GM12872 (cell line): ENCODE data around the gene TCIRG1.

Source experiments
- CTCF ChIP-seq: IDR thresholded peaks from 3 replicates; pipeline ENCODE4 v1.5.1; 2011; ENCODE audit warnings: low read depth, mild to moderate bottlenecking, low read length, moderate library complexity; ENCODE audit not compliant: insufficient read depth

Gene TCIRG1, protein sequence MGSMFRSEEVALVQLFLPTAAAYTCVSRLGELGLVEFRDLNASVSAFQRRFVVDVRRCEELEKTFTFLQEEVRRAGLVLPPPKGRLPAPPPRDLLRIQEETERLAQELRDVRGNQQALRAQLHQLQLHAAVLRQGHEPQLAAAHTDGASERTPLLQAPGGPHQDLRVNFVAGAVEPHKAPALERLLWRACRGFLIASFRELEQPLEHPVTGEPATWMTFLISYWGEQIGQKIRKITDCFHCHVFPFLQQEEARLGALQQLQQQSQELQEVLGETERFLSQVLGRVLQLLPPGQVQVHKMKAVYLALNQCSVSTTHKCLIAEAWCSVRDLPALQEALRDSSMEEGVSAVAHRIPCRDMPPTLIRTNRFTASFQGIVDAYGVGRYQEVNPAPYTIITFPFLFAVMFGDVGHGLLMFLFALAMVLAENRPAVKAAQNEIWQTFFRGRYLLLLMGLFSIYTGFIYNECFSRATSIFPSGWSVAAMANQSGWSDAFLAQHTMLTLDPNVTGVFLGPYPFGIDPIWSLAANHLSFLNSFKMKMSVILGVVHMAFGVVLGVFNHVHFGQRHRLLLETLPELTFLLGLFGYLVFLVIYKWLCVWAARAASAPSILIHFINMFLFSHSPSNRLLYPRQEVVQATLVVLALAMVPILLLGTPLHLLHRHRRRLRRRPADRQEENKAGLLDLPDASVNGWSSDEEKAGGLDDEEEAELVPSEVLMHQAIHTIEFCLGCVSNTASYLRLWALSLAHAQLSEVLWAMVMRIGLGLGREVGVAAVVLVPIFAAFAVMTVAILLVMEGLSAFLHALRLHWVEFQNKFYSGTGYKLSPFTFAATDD

GRCh38 chr11:68038718-68039525 is at the start of gene TCIRG1:
Gene TCIRG1, plus strand, starts transcription at chr11:68039025. Its CDS starts 2,247 bp downstream, at chr11:68041272.
- no peak for TF ChIP-seq CTCF

DNA sequence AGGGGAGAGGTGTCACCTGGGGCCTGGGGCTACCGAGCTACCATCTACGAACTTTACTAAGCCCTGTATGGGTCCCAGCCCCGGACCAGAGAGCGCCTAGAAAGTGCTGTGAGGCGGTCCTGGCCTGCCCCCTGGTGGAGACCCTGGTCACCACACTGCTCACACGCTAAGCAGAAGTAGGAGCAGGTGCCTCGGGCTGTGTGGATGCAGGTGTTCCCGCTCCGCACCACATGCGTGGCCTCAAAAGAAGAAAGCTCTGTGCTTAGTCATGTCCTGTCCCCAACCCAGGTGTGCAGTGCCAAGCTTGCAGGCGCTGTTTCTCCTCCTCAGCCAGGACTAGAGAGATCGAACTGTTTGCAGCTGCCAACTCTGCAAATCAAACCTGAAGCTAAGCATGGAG is 45.0 kb upstream of the TCIRG1 start:
- TF ChIP-seq CTCF = peak; percentile 65

GRCh38 chr11:67996051-67996450 is 42.8 kb upstream of the TCIRG1 start:
- no peak for TF ChIP-seq CTCF

- no peak for TF ChIP-seq CTCF
Measured at GRCh38 chr11:67996622-67997474, 42.0 kb upstream of the TCIRG1 start.

DNA sequence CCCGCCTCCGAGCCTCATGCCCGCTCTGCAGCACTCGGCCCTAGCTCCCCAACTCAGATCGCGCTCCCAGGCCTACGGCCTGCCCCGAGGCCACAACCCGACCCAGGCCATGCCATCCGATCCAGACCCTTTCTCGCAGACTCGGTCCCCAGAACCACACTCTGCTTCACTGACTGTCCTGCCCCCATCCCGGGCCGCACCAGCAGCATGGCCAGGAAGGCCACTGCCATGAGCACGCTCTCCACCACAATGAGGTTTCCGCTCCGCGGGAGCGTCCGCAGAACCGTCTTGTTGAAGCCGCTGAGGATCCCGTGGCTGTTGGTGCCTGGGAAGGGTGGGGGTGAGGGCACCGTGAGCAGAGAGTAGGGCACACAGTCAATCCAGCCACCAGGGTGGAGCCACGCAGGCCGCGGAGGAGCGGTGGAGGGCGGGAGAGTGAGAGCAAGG is 41.3 kb upstream of the TCIRG1 start:
- no peak for TF ChIP-seq CTCF

DNA sequence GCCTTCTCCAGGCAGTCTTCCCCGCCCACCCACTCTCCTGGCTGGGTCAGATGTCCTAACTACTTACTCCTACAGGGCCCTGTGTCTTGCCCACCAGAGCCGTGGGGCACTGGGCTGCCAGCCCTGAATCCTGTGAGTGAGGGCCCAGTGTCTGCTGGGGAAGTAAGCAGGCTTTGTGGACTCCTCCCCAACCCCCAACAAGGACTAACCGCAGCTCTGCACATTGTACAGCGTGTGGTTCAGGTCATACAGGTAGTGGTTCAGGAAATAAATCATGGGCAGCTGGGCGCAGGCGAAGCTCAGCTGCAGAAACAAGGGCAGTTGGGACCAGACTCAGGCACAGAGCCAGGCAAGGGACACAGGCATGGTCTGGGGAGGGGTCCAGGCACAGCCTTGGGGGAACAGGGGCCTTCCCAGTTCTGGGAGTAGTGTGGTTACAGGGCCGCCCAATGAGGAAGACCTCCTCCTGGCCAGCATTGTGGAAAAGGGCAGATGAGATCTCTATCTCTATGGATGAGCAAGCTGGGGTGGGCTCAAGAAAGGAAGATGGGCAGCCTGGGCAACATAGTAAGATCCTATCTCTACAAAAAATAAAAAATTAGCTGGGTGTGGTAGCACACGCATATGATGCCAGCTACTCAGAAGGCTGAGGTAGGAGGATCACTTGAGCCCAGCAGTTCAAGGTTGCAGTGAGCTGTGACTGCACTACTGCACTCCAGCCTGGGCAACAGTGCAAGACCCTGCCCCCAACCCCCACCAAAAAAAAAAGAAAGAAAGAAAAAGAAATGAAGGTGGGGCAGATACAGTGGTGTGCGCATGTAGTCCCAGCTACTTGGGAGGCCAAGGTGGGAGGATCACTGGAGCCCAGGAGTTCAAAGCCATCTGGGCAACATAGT is 40.4 kb upstream of the TCIRG1 start:
- no peak for TF ChIP-seq CTCF
